Activated naive CD4-positive, alpha-beta T cell treated with anti-CD3 and anti-CD28 coated beads, Interleukin-2, amount 10 ng/mL, durations not matched to agents 7 days and 5 days (primary cell): ENCODE data around the gene NOS3.

Source experiments
- CTCF ChIA-PET: fragments of 350-600 bp; sonication (Branson Sonifier 250); formaldehyde crosslinking; loops from one replicate; lab custom pipeline; 2021; ENCODE audit warnings: antibody characterized with exemption; lab: Charles Lee
- DNase-seq: peaks from one replicate; pipeline ENCODE4 v3.0.0-alpha.2; 2020
- H3K27ac Mint-ChIP-seq: one replicate; pipeline ENCODE4 v1.8.0; 2021; ENCODE audit warnings: mild to moderate bottlenecking, moderate library complexity, mixed read lengths
- H3K27me3 Mint-ChIP-seq: one replicate; pipeline ENCODE4 v1.8.0; 2021; ENCODE audit warnings: mild to moderate bottlenecking, mixed read lengths
- H3K36me3 Mint-ChIP-seq: one replicate; pipeline ENCODE4 v1.8.0; 2021; ENCODE audit warnings: mixed read lengths
- H3K4me1 Mint-ChIP-seq: one replicate; pipeline ENCODE4 v1.8.0; 2021; ENCODE audit warnings: mixed read lengths
- H3K4me3 Mint-ChIP-seq: one replicate; pipeline ENCODE4 v1.8.0; 2021; ENCODE audit warnings: mild to moderate bottlenecking, moderate library complexity, mixed read lengths
- H3K9me3 Mint-ChIP-seq: one replicate; pipeline ENCODE4 v1.8.0; 2021; ENCODE audit warnings: mixed read lengths

Gene NOS3

GRCh38 chr7:150986099-150986512 is 4.7 kb upstream of the NOS3 start:
- peaks cover 82% of the 10 kb centered on the region for H3K27me3 Mint-ChIP-seq
- no peak overlapping the region for H3K4me3 Mint-ChIP-seq
- H3K27ac Mint-ChIP-seq = no peak overlapping the region
- H3K4me1 Mint-ChIP-seq = peaks cover 39% of the 10 kb centered on the region
- CTCF ChIA-PET = interaction anchor here (0.6 to 6.0 kb wide), 22 partner anchors 8 to 506 kb away, joined by 3 to 91 read pairs (median 5); no protein-coding TSS in a partner anchor
- peaks cover 8% of the 10 kb centered on the region for H3K36me3 Mint-ChIP-seq
- peaks cover 17% of the 10 kb centered on the region for H3K9me3 Mint-ChIP-seq
- DNase-seq = peak; percentile 71

GRCh38 chr7:150986556-150986955 is 4.3 kb upstream of the NOS3 start:
- CTCF ChIA-PET = interaction anchor here (1.0 to 6.0 kb wide), 10 partner anchors 8 to 108 kb away, joined by 3 to 91 read pairs (median 13); no protein-coding TSS in a partner anchor
- no peak overlapping the region for H3K27ac Mint-ChIP-seq
- peaks cover 82% of the 10 kb centered on the region for H3K27me3 Mint-ChIP-seq
- DNase-seq = no peak
- no peak overlapping the region for H3K4me3 Mint-ChIP-seq
- peaks cover 21% of the 10 kb centered on the region for H3K9me3 Mint-ChIP-seq
- peaks cover 39% of the 10 kb centered on the region for H3K4me1 Mint-ChIP-seq
- H3K36me3 Mint-ChIP-seq = peaks cover 12% of the 10 kb centered on the region

GRCh38 chr7:150988230-150989226 is 2.3 kb upstream of the NOS3 start:
- peaks cover 45% of the 10 kb centered on the region for H3K4me1 Mint-ChIP-seq
- DNase-seq = peak; percentile 81
- no peak overlapping the region for H3K27ac Mint-ChIP-seq
- H3K36me3 Mint-ChIP-seq = peaks cover 14% of the 10 kb centered on the region
- H3K27me3 Mint-ChIP-seq = peaks cover 66% of the 10 kb centered on the region
- peak overlapping the region; percentile 54 for H3K4me3 Mint-ChIP-seq
- H3K9me3 Mint-ChIP-seq = peaks cover 26% of the 10 kb centered on the region
- CTCF ChIA-PET = interaction anchor here (0.8 to 4.5 kb wide), 10 partner anchors 9 to 90 kb away, joined by 3 to 29 read pairs (median 4); no protein-coding TSS in a partner anchor

- Mint-ChIP-seq H3K27me3 (peaks cover 58% of the 10 kb centered on the region), H3K4me3 (no peak overlapping the region), H3K27ac (peak overlapping the region; percentile 19), H3K36me3 (peaks cover 14% of the 10 kb centered on the region), H3K4me1 (peaks cover 51% of the 10 kb centered on the region), H3K9me3 (peaks cover 26% of the 10 kb centered on the region)
- no peak for DNase-seq
- CTCF ChIA-PET = interaction anchor here (0.8 to 4.5 kb wide), 10 partner anchors 10 to 91 kb away, joined by 3 to 29 read pairs (median 6); no protein-coding TSS in a partner anchor
These were observed 1.4 kb upstream of the NOS3 start for GRCh38 chr7:150989456-150989855.

- CTCF ChIA-PET = interaction anchor here (1.0 to 4.5 kb wide), 6 partner anchors 12 to 103 kb away, joined by 3 to 29 read pairs (median 15); no protein-coding TSS in a partner anchor
- no peak for DNase-seq
- Mint-ChIP-seq H3K27ac (no peak overlapping the region), H3K27me3 (peaks cover 38% of the 10 kb centered on the region), H3K9me3 (peaks cover 26% of the 10 kb centered on the region), H3K4me1 (peaks cover 55% of the 10 kb centered on the region), H3K36me3 (peaks cover 14% of the 10 kb centered on the region), H3K4me3 (no peak overlapping the region)
These were observed 1.3 kb downstream of the NOS3 start for GRCh38 chr7:150992051-150992640.

GRCh38 chr7:150992833-150993302 is 2.1 kb downstream of the NOS3 start:
- H3K36me3 Mint-ChIP-seq = peaks cover 18% of the 10 kb centered on the region
- H3K27ac Mint-ChIP-seq = no peak overlapping the region
- CTCF ChIA-PET = interaction anchor here (1.0 to 4.5 kb wide), 7 partner anchors 12 to 102 kb away, joined by 3 to 29 read pairs (median 4); no protein-coding TSS in a partner anchor
- peaks cover 26% of the 10 kb centered on the region for H3K9me3 Mint-ChIP-seq
- H3K27me3 Mint-ChIP-seq = peaks cover 40% of the 10 kb centered on the region
- H3K4me3 Mint-ChIP-seq = no peak overlapping the region
- H3K4me1 Mint-ChIP-seq = peaks cover 55% of the 10 kb centered on the region
- peak; percentile 47 for DNase-seq

GRCh38 chr7:150993511-150993910 is 2.7 kb downstream of the NOS3 start:
- Mint-ChIP-seq H3K9me3 (peaks cover 26% of the 10 kb centered on the region), H3K4me1 (peaks cover 55% of the 10 kb centered on the region), H3K36me3 (peaks cover 20% of the 10 kb centered on the region), H3K27ac (no peak overlapping the region), H3K4me3 (no peak overlapping the region), H3K27me3 (peaks cover 36% of the 10 kb centered on the region)
- DNase-seq = no peak
- CTCF ChIA-PET = interaction anchor here (1.5 to 3.0 kb wide), 9 partner anchors 9 to 119 kb away, joined by 3 to 27 read pairs (median 6); no protein-coding TSS in a partner anchor

- H3K9me3 Mint-ChIP-seq = peaks cover 26% of the 10 kb centered on the region
- CTCF ChIA-PET = interaction anchor here (1.0 to 3.0 kb wide), 11 partner anchors 9 to 118 kb away, joined by 3 to 27 read pairs (median 4); no protein-coding TSS in a partner anchor
- peak; percentile 67 for DNase-seq
- peaks cover 28% of the 10 kb centered on the region for H3K27me3 Mint-ChIP-seq
- peak overlapping the region; percentile 85 for H3K27ac Mint-ChIP-seq
- peaks cover 52% of the 10 kb centered on the region for H3K4me1 Mint-ChIP-seq
- H3K36me3 Mint-ChIP-seq = peaks cover 20% of the 10 kb centered on the region
- H3K4me3 Mint-ChIP-seq = peak overlapping the region; percentile 66
These were observed 3.5 kb downstream of the NOS3 start for GRCh38 chr7:150994141-150994837.

GRCh38 chr7:150994838-150995510 is 4.2 kb downstream of the NOS3 start:
- Mint-ChIP-seq H3K4me1 (peaks cover 49% of the 10 kb centered on the region), H3K27ac (peak overlapping the region; percentile 79), H3K27me3 (peaks cover 21% of the 10 kb centered on the region), H3K4me3 (peak overlapping the region; percentile 66), H3K9me3 (peaks cover 20% of the 10 kb centered on the region), H3K36me3 (peaks cover 18% of the 10 kb centered on the region)
- CTCF ChIA-PET = interaction anchor here (1.0 to 3.0 kb wide), 9 partner anchors 10 to 118 kb away, joined by 3 to 27 read pairs (median 3); no protein-coding TSS in a partner anchor
- no peak for DNase-seq

GRCh38 chr7:150996376-150997074 is 5.7 kb downstream of the NOS3 start:
- Mint-ChIP-seq H3K36me3 (peaks cover 18% of the 10 kb centered on the region), H3K4me1 (peaks cover 51% of the 10 kb centered on the region), H3K4me3 (peak overlapping the region; percentile 33), H3K9me3 (peaks cover 4% of the 10 kb centered on the region), H3K27ac (no peak overlapping the region), H3K27me3 (peaks cover 8% of the 10 kb centered on the region)
- CTCF ChIA-PET = interaction anchor here (1.7 to 2.0 kb wide), 2 partner anchors 10 to 22 kb away, joined by 4 to 9 read pairs; no protein-coding TSS in a partner anchor
- DNase-seq = no peak

GRCh38 chr7:150997075-150997511 is 6.3 kb downstream of the NOS3 start:
- Mint-ChIP-seq H3K27me3 (peaks cover 8% of the 10 kb centered on the region), H3K9me3 (peaks cover 4% of the 10 kb centered on the region), H3K4me3 (no peak overlapping the region), H3K27ac (no peak overlapping the region), H3K36me3 (peaks cover 20% of the 10 kb centered on the region), H3K4me1 (peaks cover 51% of the 10 kb centered on the region)
- CTCF ChIA-PET = interaction anchor here (1.7 to 2.0 kb wide), 2 partner anchors 10 to 21 kb away, joined by 4 to 9 read pairs; no protein-coding TSS in a partner anchor
- DNase-seq = no peak

GRCh38 chr7:150997817-150998216 is 7.0 kb downstream of the NOS3 start:
- Mint-ChIP-seq H3K36me3 (peaks cover 18% of the 10 kb centered on the region), H3K4me3 (no peak overlapping the region), H3K9me3 (peaks cover 1% of the 10 kb centered on the region), H3K27ac (peak overlapping the region; percentile 25), H3K4me1 (peaks cover 48% of the 10 kb centered on the region), H3K27me3 (peaks cover 4% of the 10 kb centered on the region)
- CTCF ChIA-PET = interaction anchor here (1.7 to 2.0 kb wide), 2 partner anchors 11 to 21 kb away, joined by 4 to 9 read pairs; no protein-coding TSS in a partner anchor
- no peak for DNase-seq
